ENCODE results near the gene ODC1.

ODC1 gene

DNA sequence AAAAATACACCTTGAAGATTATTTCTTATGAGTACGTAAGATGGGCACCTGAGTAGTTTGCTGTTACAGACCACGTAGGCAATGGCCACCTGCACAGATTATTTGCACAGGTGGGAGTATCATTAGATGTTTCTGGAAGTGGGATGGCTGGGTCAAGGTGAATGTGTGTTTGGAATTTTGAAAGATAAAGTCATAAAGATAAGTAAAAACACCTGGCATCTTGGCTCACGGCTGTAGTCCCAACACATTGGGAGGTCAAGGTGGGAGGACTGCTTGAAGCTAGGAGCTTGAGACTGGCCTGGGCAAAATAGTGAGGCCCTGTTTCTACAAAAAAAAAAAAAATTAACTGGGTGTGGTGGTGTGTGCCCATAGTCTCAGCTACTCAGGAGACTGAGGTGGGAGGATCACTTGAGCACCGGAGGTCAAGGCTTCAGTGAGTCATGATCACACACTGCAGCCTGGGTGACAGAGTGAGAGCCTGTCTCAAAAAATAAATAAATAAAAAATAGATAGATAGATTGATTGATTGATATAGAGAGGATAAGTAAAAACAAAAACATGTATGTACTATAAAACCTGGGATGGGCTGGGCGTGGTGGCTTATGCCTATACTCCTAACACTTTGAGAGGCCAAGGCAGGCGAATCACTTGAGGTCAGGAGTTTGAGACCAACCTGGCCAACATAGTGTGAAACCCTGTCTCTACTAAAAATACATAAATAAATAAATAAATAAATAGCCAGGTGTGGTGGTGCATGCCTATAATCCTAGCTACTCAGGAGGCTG, 30.4 kb downstream of the ODC1 start:
- no peak for DNase-seq

DNA sequence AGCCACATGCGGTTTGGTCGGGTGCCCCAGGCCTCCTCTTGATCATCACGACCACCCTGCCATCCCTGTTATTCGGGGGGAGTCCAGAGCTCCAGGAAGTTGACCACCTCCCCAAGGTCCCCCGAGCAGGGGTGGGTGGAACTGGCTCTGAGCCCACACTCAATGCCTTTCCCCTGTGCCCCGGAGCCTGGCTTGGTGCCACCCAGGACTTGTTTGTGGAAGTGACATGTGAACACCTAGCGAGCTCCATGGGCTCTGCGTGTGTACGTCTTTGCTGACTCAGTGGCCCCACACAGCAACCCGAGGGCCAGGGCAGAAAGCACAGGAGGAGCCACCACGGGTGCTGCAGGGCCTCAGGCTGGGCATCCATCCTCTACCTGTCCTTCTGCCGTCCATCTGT, 32.5 kb downstream of the ODC1 start:
- DNase-seq, result no peak

DNA sequence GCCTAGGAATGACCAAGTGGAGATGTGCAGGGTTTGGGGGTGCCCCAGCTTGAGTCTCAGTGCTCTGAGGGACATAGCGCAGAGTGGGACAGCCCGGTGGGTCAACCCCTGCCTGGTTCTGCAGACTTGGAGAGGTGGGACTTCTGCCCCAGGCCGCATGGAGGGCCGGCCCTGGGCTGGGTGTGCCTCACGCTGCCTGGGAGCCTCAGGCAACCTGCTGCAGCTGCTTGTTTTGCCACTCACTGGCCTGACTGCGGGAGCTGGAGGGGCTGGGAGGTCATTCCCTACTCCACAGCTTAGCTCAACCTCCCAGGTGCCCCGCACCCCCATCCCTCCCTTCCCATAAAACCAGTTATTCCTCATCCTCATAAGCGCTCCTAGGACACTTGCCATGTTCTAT, 33.1 kb downstream of the ODC1 start:
- no peak for DNase-seq

DNA sequence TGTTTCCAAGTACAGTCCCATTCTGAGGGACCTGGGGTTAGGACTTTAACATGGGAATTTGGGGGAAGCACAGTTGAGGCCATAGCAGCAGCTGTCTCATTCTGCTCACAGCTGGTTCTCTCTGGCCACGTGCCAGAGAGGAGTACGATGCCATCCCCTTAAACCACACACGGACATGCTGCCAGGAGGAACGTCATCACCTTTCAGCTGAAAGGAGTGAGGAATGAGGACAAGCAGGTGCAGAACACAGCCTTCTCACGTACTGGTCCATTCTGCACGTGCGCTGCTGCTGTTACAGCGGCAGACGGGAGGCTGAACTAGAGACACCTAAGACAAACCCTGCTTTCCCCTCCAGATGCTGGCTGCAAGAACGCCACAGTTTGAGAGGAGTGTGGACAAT, 33.5 kb downstream of the ODC1 start:
- DNase-seq, result peak in 1 of 56 donors; percentile 16

DNA sequence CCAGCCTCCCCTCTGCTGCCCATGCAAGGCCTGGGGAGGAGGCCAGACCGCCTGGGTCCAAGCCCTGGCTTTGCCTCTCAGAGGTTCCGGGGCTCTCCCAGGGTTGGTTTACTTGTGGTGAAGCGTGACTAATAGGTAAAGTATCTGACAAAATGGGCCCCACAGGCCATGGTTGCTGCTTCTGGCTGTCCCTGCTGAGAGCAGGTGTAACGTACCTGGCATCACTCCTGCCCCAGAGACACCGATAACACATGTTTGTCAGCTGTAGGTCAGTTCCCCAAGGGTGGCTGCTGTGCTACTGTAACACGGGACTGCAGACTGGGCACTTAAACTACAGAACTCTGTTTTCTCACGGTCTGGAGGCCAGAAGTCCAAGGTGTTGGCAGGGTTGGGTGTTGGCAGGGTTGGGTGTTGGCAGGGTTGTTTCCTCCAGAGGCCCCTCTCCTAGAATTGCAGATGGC, 34.1 kb downstream of the ODC1 start:
- DNase-seq, result peak in 1 of 56 donors; percentile 29

DNA sequence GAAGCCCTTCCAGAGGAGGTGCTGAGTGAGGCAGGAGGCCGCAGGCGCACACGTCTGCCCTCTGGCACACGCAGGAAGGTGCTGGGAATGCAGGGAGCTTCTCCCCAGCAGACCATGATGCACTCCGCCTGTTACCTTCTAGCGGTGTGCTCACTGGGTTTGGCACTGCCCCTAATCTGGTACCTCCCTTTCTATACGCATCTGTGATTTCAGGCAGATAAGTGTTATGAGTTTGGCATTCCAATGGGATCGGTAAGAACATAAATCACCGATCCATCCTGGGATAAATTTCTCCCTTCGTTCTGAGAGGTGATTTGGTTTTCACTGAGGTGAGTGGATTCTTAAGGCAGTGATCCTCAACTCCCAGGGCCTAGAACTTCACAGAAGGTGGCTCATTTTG, 34.6 kb downstream of the ODC1 start:
- DNase-seq, result no peak

DNA sequence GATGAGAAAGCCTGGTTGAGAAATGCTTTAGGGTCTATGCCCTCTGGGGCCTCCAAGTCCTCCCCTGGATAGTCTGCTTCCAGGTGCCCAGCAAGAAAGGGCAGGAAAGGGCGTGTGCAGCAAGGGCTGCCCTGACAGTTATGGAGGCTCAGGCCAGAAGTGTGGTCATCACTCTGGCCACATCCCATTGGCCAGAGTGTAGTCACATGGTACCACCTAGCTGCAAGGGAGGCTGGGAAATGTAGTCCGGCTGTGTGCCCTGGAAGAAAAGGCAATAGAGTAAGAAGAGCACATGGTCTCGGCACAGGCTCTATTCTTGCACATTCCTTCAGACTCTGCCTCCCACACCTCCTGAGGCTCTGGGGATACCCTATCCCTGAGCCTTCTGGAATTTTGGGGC, 35.7 kb downstream of the ODC1 start:
- peak in 5 of 56 donors; percentile 6 to 21 (median 14) for DNase-seq

DNA sequence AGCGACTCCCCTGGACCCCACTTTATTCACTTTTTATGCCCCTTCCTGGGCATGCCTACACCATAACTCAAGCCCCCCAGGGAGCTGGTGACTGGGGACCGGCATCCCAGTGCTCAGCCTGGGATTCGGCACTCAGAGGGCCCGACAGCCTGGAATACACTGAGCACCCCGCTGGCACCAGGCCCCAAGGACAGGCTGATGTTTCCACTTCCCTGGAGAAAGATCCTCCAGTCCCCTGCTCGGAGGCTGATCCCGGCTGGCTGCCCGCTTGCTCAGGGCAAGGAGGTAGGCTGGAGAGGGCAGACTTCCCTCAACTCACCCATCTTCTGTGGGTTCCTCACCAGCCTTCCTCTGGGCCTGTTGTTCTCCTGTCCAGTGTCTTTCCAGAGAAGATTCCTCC, 36.6 kb downstream of the ODC1 start:
- DNase-seq, result no peak

DNA sequence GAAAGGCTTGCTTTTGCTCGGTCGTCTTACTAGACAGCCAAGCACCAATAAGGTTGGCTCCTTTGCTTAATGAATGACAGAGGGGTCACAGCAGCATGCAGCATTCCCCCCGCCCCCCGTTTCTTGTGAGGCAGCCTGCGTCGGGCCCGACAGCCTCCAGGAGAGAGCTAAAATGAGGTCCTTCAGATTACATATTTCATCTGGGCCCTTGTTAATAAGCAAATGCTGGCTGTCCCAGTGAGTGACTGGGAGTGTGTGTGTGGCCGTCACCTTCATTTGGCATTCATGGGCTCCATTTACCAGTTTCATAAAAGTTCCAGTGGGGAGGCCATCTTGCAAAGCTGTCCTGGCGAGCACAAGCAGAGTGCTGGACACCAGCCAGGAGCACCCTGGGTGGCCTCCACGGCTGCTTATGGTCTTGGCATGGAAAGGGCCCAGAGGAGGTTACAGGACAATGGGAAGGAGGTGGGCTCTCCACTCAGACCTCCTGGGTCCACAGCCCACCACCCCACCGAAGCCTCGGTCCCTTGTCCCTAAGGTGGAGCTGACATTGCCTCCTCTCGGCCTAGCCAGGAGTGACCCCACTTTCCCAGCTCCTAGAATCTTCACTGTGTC, 37.2 kb downstream of the ODC1 start:
- peak in 2 of 56 donors; percentile 13 to 16 for DNase-seq

DNA sequence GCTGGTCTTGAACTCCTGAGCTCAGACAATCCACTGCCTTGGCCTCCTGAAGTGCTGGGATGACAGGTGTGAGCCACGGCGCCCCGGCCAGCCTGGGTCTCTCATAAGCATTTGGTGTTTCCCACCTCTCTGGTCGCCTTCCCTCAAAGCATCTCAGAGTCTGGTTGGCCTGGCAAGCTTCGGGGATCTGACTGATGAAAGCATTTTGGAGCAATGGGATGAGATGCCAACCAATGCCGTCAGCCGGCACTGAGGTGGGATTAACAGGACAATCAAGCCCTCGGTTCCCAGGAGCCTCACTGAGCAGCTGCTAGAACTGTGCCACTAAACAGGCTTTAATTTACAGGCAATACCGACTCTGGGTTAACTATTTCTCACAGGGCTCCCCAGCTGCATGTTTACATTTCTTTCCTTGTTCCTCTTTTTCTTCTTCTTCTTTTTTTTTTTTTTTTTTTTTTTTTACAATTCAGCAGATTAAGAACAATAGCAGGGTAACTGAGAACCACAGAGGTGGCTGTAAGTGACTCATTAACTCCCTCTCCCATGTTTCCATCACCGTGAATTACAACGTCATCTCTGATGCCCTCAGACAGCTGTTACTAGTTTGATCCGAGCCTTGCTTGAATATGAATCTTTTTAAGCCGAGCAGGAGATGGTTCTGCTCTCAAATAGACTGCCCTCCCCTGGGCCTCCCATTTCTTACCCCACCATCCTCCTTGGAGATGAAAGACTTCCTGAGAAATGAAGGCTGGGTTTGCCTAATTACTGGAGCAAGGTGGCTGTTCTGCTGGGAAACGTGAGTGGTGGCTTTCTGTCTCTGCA, 37.9 kb downstream of the ODC1 start:
- peak in 1 of 56 donors; percentile 5 for DNase-seq

DNA sequence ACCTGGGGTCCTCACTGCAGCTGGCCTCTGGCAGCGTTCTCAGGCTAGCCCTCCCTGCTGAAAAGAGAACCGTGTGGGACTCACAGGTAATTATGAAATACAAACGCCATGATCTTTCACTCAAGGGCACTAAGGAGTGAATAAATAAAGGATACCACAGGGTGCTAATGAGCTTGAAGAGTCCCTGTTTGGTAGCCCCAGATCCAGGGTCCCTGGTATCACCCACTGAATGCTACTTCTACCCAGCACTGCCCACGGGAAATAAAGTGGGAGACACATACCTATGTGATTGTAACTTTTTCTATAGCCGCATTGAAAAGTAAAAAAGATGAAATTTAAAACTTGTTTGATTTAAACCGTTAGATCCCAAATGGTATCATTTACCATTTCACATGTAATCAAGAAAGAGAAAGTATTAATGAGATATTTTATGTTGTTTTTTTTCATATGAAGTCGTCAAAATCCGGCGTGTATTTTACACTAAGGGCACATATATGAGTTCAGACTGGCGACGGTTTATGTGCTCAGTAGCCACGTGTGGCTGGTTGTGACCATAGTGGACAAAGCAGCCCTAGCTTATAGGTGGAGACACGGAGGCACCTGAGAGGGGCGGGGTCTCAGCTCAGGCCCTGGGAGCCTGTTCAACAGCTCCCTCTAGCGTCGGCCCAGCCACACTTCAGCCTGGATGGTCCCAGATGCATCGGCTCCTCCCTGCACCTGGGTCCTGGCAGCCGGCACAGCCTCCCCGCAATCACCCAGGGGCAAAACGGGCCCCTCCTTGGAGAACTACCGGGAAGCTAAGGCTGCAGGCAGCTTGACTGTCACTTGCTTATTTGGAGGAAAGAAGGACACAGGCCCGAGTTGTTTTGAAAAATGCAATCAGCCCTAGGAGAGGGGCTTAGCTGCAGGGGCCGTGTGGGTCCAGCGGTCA, 39.2 kb downstream of the ODC1 start:
- peak in 51 of 56 donors; percentile 13 to 79 (median 44) for DNase-seq

DNA sequence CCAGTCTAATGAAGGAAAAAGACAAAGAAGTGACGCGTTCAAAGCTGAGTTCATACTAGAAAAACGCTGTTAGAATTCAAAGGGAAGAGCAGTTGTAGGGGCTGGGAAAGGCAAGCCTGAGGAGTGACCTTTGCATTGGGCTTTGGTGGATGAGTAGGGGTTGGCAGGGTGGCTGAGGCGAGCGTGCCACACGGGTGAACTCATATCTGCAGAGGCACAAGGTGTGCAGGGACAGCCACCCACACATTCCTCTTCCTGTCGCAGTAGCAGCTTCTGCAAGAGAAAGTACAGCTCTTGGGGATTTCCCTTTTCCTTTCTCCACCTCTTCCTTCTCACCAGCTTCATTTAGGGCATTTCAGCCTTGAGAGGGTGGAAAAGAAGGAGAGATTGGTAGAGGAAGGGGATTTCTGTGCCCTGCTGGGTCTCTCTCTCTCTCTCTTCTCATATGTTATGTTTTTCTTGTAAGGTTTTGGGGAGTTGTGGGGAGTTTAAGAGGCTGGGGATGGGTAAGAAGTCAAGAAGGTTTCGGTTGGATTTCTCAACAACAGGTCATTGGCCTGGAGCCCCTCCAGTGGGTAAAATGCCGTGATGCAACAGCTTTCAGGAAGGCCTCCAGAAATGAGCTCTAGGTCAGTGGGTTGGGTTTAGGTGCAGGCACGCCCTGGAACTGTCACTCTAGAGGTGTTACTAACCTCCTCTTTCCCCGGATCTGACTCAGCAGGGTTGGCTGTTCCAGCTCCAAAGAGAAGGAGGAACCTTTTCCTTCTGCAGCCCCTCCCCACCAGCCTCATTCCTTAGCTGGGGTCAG, 40.1 kb downstream of the ODC1 start:
- peak in 15 of 56 donors; percentile 8 to 44 (median 27) for DNase-seq

DNA sequence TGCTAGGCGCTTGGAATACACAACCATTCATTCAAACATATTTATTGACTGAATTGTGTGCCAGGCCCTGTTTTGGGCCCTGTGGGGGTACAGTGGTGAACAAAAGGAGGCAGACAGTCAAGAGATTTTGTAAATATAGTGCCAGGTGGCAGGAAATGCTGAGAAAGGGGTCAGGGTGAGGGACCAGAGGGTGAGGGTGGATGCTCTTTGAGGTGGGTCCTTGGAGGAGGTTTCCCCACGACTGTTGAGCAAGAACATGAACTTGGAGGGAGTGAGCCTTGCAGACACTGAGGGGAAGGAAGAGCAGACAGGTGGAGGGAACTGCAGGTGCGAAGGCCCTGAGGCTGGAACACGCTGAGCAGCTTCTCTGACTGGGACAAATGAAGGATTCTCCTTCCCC, 40.7 kb downstream of the ODC1 start:
- no peak for DNase-seq

DNA sequence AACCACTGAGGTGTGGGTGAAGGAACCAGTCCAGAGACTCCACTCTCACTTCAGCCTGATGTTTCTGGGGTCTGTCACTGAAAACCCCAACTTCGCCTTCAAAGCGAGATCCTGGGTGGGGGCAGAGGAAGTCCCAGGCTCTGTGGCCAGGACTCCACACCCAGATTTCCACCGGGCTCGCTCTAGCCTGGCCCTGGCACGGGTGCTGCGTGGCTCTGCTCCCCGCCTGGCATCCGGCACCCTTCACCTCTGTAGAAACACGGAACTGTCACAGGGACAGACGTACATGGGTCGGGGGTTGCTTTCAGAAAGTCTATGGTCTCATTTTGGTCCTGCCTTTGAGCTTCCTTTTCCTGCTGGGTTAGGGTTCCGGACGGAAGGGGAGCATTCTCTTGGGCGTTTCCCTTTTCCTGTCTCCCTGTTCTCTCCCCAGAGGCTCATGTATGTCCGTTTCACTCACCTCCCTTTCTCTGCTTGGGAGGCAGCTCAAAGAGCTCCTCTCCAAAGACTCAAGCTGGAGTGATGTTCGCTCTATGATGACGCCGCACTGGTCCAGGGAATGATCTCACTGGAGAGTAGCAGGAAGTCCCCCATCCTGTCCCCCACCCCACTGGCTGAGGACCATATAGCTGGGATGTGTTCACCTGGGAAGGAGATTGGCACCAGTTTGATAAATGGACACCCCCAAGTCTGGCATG, 41.5 kb downstream of the ODC1 start:
- no peak for DNase-seq

DNA sequence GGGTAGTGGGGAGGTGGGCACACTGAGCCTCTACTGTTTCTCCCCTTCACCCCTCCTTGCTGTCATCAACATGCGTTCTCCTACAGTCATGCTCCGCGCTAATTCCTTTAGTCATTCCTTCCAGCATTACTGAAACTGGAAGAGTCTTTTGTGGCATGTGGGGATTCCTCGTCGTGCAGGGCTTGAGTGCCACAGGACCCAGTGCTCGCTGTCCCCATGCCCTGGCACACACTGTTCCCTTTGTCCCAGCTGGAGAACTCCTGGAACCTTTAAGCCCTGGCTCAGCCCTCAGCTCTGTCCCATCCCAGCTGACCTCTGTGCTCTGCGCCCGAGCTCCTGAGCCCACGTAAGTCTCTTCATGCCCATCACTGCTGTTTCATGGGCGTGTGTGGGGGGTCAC, 42.1 kb downstream of the ODC1 start:
- DNase-seq, result no peak

DNA sequence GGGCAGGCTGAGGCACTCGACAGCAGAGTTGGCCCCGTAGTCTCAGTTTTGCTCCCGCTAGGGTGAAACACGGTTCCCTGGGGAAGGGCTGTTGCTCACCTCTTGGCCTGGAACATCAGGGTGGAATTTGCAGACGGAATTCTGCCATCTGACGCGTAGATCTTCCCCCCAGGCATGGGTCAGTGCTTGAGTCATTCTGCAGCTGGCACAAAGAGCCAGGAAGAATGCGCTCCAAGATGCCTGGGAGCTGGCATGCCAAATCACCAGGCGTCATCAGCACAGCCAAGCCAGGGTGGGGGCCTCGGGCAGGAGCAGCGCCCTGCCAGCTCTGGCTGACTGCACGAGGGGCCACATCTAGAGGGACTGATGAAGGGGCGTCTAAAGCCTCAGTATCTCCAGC, 42.7 kb downstream of the ODC1 start:
- peak in 32 of 56 donors; percentile 14 to 83 (median 37) for DNase-seq

DNA sequence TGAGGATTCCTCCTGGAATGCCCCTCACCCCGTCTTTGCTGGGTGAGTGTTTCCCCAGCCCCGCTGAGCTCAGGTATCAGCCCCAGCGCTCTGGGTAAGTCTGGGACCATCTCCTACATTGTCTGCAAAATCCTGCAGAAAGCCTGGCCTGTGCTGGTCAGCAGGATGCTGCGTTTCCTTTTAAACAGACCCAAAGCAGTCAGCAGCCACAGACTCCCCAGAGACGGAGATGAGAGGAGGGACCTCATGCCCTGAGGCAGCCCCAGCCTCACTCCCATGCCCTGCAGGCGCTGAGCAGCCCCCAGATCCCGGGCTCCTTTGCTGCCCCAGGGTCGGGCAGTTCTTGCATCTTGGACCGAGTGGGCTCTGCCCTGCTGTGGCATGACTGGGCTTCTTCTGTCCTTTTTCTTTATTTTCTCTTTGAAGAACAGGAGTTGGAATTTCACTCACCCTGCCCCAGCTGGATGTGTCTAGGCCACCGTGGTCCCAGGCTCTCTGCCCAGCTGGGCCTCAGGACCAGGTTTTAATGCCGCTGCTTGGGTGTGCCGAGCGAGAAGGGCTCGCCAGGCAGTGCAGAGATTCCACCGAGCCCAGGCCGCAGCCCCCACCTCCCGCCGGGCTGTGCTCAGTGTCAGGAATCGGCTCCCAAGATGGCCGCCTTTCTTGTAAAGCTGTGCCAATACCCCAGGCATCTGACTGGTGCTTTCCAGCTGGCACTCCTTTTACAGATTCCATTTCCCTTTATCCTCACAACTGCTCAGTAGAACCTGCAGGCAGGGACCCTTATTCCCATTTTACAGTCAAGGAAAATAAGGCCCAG, 43.6 kb downstream of the ODC1 start:
- DNase-seq, result peak in 18 of 56 donors; percentile 14 to 52 (median 23)

DNA sequence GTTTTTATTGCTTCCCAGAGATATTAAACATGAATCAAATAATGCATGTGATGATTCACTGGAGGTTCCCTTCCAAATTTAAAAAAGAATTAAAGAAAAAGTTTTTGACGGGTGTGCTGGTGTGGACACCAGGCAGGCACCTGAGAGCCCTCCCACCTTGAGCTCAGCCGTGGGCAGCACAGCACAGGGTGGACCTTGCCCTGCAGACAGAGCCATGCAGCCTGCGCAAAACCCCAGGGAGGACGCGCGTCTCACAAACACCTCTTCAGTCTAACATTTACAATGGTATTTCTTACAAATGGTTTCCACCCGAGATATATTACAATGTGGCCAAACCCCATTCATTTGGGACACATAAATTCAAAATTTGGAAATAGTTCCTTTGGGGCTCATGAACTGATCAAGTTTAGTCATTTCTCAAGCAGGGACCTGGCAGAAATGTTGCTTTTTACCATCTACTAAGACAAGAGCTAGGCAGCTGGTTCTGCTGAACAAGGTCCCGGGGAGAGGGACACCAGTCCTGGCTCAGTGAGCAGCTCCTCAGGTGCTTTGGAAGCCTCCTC, 45.4 kb downstream of the ODC1 start:
- DNase-seq, result no peak

All from nucleus accumbens (tissue), 56 donors.